ENCODE measurements around the gene LIPE.
A peak's percentile ranks its signal among the peaks of the same experiment; 100 is the strongest.

Gene LIPE

DNA sequence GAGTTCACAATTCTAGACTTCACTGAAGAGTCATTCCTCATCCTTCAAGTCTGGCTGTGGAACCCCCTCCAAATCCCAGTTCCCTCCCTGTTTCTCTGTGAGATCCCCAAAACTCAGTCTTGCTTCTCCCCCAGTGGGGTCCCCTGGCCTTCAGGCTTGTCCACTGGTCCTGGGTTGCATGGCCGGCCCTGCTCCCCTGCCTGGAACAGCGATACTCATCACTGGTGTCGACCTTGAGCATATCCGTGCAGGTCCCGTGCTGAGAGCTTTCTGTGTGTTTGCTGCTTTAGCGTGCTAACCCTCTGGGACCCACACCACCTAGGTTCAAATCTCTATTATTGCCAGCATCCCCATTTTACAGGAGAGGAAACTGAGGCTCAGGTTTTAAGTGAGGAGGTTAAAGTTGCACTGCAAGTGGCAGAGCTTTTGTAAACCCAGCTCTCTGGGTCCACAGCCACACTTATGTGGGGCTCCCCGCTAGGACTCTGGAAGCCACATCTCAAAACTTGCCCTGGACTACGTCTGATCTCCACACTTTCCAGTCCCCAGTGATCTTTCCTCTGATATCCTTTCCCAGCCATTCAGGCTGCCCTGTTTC, 15.5 kb downstream of the LIPE start:
- no peak for FAIRE-seq

DNA sequence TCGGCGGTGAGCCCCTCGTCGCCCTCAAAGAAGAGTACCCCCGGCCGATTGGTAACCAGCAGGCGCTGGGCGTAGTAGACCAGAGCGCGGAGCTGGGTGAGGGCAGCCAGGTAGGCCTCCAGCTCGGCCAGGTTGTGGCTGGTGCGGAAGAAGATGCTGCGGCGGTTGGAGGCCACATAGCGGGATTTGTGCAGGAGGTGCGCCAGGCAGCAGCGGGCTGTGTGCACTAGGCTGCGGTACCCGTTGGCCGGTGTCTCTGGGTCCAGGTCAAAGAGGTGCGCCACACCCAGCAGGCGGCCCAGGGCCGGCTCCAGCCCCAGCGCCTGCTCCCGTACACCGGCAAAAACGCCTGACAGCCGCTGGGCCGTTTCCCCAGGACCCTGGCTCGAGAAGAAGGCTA, 16.8 kb downstream of the LIPE start:
- FAIRE-seq = no peak

DNA sequence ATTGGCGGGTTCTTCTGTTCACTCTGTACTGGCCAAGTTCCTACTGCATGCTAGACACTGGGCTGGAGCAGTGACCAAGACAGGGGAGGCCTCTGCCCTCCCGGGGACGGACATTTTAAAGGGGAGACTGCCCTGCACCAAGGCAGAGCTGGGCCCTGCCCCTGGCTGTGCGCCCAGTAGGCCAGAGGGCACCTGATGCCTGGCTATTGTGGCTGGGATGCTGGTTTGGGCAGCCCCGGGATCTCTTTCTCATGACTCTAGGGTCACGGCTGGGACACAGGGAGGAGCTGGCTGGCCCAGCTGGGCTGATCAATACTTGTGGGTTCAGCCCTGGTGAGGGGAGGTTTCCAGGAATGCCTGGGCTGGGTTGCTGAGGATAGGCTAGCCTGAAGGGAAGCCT, 17.7 kb downstream of the LIPE start:
- no peak for FAIRE-seq

DNA sequence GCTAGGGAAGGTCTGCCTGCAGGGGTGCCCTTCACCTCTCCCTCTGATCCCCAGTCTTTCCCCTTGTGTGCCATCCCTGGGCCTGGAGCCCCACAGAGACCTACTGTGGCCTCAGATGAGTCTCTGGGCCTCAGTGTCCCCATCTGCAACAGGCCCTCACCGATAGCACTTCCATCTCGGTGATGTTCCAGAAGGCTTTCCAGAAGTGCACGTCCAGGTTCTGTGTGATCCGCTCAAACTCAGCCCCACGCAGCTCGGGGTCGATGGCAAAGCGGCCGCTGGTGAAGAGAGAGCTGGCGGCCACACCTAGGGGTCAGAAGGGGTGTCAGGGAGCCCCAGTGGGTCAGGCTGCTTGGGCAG, 19.4 kb downstream of the LIPE start:
- no peak for FAIRE-seq

DNA sequence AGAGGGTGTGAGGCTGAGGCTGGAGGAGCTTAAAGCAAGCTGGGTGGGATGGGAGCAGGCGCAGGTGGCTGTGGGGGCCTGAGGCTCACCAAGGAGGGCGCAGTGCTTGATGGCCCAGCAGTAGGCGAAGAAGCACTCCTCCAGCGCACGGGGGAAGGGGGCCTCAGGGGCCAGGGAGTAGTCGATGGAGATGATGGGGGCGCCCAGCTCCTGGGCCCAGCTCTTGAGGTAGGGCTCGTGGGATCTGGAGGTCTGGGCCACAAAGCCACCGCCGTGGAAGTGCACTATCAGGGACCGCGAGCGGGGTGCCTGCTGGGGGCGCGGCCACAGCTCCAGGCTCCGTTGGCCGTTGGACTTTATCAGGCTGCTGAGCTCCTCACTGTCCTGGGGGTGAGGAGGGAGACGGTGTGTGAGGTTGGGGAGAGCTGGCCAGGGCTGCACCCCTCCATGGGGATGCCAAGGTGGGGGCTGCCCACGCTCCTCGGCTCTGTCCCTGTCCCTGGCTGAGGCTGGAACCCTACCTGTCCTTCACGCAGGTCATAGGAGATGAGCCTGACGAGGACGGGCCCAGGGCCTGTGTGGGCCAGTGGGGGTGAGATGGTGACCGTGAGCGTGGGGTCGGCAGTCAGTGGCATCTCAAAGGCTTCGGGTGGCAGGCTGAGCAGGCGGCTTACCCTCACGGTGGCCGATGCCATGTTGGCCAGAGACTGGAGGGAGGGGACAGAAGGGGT, 19.9 kb downstream of the LIPE start:
- FAIRE-seq = no peak

DNA sequence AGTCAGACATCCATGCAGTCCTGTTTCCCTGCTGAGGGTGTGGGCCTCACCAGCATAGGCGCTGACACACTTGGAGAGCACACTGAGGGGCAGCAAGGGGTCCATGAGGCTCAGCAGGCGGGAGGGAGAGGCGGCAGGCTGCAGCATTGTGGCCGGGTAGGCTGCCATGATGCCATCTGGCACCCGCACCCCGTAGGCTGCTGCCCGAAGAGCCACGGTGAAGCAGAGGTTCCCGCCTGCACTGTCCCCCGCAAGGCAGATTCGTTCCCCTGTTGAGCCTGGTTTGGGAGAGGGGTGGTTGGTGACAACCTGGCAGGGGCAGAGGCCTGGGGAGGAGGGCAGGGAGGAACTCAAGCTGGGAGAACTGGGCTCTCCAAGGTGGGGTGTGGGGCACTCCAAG, 21.1 kb downstream of the LIPE start:
- FAIRE-seq = no peak

DNA sequence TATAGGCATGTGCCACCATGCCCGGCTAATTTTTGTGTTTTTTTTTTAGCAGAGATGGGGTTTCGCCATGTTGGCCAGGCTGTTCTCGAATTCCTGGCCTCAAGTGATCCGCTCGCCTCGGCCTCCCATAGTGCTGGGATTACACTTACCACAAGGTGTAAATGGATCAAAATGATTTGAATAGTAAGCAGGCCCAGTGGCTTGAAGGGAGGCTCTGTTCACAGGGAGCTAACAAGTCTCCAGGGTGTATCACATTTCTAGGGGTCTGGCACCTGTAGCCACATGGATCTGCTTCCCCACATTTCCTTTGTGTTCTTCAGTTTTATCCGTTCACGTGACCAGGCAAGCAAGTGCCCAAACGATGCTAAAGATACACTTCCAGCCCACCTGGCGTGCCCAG, 23.6 kb downstream of the LIPE start:
- FAIRE-seq = no peak

DNA sequence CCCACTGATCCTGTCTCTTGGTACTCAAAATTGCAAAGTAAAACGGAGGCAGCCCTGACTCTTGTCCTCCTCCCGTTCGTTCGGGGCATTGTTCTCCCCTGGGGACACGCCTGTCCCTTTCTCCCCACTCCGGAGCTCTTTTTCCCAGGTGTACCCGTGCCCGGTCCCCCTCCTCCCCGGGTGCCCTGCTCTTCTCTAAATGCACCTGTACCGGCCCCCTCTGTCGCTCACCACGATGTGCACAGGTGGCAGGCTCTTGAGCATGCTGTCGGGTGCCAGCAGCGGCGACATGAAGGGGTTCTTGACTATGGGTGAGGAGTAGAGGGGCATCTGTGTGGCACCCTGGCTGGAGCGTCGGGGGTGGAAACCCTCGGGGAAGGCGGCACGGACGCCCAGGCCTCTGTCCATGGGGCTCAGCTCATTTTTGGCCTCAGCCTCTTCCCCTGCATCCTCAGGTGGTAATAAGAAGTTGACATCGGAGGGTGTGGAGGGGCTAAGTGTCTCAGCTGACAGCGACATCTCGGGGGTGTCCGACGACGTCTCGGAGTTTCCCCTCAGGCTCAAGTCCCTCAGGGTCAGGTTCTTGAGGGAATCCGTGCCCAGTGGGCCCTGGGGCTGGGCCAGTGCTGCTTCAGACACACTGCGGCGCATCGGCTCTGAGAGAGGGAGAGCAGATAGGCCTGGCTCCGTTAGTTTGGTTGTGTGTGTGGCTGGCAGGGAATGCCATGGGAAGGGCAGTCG, 24.6 kb downstream of the LIPE start:
- FAIRE-seq = no peak

DNA sequence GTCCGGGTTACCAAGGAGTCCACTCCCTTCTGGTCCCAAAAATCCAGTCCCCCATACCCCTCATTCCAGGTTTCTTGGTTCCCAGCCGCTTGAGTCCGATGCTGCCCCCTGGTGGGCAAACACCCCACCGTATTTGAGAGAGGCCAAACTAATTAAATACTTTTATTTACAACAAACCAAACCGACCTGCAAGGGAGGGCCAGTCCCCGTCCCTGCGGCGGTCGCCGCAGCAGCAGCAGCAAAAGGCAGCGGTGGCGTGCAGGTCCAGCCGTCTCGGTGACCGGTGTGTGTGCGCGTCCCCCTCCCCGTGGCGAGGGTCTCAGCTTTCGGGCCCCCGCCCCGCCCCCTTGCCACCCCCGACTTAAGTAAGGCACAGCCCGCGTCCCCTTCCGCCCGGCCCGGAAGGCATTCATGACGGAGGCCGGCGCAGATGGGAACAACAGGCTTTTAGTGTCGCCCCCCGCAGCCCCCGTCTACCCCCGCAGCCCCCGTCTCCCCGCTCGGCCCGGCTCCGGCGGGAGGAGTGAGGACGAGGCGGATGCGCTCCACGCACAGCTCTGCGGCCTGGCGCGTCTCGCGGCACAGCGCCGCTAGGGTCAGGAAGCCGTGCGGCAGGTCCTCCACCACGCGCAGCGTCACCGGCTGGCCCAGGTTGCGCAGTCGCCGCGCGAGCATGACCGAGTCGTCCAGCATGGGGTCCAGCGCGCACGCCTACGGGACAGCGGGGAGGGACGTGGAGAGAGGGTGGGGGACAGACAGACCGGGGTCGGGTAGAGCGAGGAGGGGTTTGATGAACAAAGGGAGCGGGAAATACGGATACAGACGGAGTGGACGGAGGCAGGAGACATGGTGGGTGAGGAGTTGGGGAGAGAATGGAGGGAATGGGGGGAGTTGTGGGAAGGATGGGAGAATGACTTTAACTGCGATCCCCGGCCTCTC, 25.6 kb downstream of the LIPE start:
- FAIRE-seq = no peak

DNA sequence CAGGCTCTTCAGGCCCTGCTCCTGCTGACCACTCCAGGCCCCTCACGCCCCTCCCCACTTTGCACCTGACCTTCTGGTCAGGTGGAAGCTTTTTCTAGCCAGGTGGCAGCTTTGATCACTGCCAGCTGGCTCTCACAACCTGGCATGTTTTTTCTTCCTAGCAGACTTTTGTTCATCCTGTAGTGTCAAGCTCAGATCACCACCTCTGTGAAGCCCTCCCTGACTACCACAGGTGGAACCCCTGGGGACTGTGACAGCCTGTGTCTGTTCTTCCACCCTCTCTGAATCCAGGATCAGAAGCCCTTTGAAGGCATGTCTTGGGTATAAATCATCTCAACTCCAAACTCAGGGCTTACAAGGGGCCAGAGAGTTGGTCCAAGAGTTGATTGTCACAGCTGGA, 26.8 kb downstream of the LIPE start:
- FAIRE-seq = no peak

DNA sequence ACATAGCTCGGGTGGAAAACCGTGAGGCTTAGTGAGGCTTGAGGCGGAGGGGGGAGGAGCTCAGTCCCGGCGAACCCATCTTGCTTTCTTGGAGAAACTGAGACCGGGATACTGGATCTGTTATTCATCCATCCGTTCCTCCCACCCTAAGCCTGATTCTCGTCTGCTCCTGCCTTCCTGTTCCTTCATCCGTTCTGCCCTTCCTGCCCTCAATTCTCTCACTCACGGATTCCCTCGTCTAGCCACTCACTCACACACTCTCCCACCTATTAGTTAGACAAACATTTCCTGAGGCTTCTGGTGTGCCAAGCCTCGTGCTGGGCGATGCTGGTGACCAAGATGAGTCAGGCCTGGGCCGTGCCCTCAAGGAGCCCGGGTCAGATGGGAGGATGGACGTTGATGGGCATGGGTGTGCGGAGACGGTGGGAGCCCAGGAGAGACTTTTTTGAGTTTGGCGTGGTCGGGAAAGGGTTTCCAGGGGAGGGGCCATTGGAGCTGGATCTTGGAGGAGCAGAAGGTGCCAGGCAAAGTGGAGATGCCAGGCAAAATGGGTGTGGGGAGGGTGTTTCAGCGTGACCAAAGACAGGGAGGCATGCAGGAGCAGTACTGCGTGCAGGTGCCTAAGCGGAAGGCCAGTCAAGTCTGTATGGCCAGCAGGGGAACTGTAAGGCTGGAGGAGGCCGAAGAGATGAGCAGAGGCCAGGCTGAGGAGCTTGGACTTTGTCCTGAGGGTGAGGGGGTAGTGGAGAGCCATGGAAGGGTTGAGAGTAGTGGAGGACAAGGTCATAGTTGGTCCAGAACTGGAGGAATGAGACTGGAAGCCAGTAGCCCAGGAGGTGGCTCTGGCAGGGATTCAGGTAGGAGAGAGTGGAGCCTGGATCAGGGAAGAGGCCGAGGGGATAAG, 29.7 kb downstream of the LIPE start:
- FAIRE-seq = no peak

DNA sequence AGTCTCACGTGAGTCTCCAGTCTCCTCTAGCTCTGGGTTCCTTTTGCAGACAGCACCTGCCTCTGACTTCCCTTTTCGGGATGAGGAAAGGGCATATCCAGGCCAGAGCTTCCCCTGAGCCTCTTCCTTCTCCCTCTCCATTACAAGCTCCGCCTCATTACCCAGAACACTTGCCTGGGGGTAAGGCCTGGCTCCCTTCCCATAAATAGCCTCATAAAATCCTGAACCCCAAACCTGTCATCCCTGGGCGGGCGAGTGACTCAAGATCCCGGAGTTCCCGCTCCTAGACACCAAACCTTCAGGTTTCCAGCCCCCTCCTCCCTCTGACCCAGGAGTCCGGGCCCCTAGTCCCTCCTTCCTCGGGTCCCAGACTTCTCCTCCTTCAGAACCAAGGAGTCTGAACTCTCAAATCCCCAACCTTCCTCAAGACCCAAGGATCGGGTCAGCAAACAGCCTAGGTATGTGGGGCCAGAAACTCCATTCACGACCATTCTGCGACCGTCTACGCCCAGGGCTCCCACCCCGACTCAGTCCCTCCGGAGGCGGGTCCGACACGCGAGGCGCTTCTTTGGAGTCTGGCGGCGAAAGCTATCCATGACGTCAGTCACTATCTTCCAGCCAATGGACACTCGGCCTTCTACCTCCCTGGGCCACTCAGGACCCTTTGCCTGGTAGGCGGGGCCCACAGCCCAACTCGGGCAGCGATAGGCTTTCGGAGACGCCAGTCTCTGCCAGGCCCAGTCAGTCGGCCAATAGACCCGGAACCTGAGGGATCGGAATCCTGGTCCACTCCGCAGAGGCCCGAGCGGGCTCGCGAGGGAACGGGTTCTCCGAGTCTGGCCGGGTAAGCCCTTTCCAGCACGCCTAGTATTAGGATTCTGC, 30.6 kb downstream of the LIPE start:
- FAIRE-seq = peak; percentile 99

DNA sequence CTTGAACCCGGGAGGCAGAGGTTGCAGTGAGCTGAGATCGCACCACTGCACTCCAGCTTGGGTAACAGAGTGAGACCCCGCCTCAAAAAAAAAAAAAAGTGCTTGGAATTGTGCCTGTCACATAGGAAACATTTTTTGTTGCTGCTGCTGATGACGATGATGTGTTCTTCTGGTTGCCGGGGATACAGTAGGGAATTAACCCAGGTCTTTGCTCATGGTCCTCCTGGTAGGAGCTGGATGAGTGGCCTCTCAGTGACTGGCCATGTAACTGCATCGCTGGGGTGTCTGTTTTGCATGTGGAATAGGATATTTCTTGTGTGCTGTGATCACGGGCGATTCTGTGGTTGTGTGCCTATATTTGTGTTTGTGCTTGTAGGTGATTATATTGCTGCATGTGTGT, 32.4 kb downstream of the LIPE start:
- no peak for FAIRE-seq

DNA sequence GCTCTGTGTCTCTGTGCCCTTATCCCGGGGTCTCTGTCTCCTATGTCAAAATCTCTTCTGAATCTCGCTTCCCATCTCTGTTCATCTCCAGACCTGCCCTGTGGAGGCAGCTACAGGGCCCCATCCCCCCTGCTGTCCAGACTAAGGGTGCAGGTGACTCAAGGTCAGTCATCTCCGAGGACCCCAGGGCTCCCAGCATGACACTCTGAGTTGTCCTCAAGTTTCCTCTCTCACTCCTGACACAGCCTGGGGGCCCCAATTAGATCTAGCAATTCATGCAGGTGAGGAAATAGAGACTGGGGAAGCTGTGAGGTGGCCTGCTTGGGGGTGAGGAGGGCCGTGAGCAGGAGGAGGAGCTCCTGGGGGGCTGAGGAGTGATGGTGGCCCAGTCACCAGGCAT, 35.0 kb downstream of the LIPE start:
- no peak for FAIRE-seq

DNA sequence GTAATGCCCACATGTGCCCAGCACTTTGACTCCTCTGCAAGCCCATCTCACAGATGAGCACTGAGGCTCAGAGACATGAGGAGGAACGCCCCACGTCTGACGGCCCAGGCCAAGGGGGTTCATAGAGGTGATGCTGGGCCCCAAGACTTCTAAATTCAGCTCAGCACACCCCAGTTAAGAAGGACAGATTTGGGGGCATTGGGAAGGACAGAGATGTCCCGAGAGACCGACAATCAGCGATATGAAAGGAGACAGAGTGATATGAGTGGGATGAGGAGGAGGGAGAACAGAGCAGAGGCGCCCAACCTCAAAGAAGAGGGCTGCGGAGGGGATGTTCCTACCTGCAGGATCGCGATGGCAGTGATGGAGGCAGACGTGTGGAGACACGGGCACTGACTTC, 37.3 kb downstream of the LIPE start, which contains the start of gene CNFN:
Gene CNFN, minus strand, starts transcription at position 399 of the 400 bp plus-strand sequence. CDS start 1,260 bp downstream, outside the sequence.
- no peak for FAIRE-seq

DNA sequence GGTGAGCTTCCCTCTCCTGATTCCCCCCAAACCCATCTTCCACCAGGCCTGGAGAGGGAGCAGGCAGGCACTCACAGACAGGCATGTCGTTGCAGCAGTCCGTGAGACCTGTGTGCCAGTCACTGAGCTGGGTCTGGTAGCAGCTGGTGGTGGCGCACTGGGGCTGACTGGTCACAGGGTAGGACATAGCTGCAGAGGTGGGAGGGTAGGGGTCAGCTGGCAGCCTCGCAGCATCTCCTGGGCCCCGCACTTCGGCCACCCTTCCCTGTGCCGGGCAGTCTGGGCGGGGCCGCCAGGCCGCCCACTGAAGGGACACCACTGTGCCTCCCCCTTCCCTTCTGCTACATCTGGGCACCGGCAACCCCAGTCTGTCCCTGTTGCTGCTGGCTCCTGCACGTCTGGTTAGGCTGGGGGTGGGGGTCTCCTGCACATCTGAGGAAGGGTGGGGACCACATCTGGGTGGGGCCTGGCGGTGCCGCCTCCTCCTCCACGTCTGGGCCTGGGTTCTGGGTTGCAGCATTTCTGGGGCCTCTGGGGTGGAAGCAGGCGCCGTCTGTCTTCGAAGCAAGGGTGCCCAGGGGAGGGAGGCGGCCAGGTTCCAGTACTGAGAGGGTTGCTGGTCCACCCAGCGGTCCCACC, 38.2 kb downstream of the LIPE start:
- no peak for FAIRE-seq

DNA sequence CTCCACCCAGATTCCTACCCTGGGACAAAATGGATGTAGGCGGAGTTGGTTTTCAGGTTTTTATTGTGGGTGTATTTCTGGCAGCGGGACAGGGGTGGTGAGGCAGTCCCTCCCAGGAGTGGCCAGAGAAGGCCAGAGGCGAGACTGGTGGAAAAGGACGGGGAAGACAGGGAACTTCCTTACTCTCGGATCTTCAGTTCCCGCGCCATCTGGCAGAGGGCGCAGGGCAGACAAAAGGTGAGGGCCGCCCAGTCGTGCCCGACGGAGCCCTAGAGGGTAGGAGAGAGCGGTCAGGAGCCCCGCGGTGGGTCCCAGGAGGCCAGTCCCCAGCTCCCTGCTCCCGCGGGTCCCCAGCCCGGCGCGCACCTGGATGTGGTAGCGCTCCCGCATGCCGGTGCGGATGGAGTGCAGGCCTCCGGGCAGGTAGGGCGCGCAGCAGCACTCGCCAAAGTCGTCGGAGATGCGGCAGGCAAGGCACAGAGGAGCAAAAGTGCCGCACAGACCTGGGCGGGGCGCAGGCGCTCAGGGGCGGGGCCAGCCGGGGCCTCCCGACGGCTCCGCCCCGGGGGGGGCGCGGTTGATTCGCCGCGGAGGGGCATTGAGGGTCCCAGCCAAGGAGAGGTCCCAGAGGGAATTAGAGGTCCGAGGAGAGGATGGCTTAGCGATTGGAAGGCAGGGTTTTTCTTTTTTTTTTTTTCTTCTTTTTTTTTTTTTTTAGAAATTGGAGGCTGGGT, 40.0 kb downstream of the LIPE start:
- no peak for FAIRE-seq

DNA sequence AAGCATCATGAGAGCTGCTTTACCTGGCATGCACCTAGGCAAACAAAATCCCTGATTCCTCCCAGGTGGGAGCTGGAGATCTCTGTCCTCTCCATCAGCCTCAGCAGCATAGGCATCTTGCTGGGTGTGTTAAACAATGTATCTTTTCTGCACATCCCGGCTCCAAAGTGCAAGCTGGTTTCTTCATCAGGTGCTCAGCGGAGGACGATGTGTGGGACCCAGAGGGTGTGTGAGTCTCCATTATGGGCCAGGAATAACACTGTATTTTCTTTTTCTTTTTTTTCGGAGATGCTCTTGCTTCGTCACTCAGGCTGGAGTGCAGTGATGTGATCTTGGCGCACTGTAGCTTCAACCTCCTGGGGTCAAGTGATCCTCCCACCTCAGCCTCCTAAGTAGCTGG, 47.0 kb downstream of the LIPE start:
- FAIRE-seq = no peak

Measured in G401.6 (cell line).